SK-N-SH treated with all-trans-retinoic acid at 6 μM for 48 hours (cell line): ENCODE measurements around the gene BRD4.

Source experiments
- ARNTL ChIP-seq: fragments of 450-650 bp; formaldehyde crosslinking; IDR thresholded peaks from 2 replicates; pipeline ENCODE4 v1.5.0; 2020; ENCODE audit warnings: low read depth, mild to moderate bottlenecking, moderate library complexity, borderline replicate concordance
- ESRRG ChIP-seq: fragments of 250-450 bp; sonication (Bioruptor Pico); IDR thresholded peaks from 2 replicates; pipeline ENCODE4 v1.6.1; 2021; ENCODE audit warnings: mild to moderate bottlenecking
- ISL1 ChIP-seq: fragments of 250-450 bp; sonication (Bioruptor Pico); IDR thresholded peaks from 2 replicates; pipeline ENCODE4 v2.1.2; 2022; ENCODE audit warnings: mild to moderate bottlenecking, moderate library complexity
- OSR1 ChIP-seq: fragments of 250-450 bp; sonication (Bioruptor Pico); IDR thresholded peaks from 2 replicates; pipeline ENCODE4 v1.8.0; 2022; ENCODE audit warnings: moderate library complexity, mild to moderate bottlenecking, inconsistent platforms
- PATZ1 ChIP-seq: fragments of 250-450 bp; sonication (Bioruptor Pico); IDR thresholded peaks from 2 replicates; pipeline ENCODE4 v1.8.0; 2020; ENCODE audit warnings: mild to moderate bottlenecking, moderate library complexity, borderline replicate concordance
- PPARA ChIP-seq: fragments of 250-450 bp; sonication (Bioruptor Pico); IDR thresholded peaks from 2 replicates; pipeline ENCODE4 v1.5.0; 2020; ENCODE audit warnings: mild to moderate bottlenecking, borderline replicate concordance
- SNAI2 ChIP-seq: fragments of 250-450 bp; sonication (Bioruptor Pico); IDR thresholded peaks from 2 replicates; pipeline ENCODE4 v1.5.0; 2020; ENCODE audit warnings: mild to moderate bottlenecking, moderate library complexity
- ZNF565 ChIP-seq: fragments of 450-650 bp; formaldehyde crosslinking; conservative IDR thresholded peaks from 2 replicates; pipeline ENCODE4 v1.5.0; 2020; ENCODE audit warnings: low read depth, mild to moderate bottlenecking, moderate library complexity
- TF ChIP-seq, protein P1 (sequence below): fragments of 250-450 bp; sonication (Bioruptor Pico); IDR thresholded peaks from 2 replicates; pipeline ENCODE4 v1.5.0; 2020; ENCODE audit warnings: mild to moderate bottlenecking, moderate library complexity
- TF ChIP-seq, protein P2 (sequence below): fragments of 250-450 bp; sonication (Bioruptor Pico); IDR thresholded peaks from 2 replicates; pipeline ENCODE4 v1.5.1; 2020; ENCODE audit warnings: low read depth, mild to moderate bottlenecking, moderate library complexity

- TF ChIP-seq, protein P1, sequence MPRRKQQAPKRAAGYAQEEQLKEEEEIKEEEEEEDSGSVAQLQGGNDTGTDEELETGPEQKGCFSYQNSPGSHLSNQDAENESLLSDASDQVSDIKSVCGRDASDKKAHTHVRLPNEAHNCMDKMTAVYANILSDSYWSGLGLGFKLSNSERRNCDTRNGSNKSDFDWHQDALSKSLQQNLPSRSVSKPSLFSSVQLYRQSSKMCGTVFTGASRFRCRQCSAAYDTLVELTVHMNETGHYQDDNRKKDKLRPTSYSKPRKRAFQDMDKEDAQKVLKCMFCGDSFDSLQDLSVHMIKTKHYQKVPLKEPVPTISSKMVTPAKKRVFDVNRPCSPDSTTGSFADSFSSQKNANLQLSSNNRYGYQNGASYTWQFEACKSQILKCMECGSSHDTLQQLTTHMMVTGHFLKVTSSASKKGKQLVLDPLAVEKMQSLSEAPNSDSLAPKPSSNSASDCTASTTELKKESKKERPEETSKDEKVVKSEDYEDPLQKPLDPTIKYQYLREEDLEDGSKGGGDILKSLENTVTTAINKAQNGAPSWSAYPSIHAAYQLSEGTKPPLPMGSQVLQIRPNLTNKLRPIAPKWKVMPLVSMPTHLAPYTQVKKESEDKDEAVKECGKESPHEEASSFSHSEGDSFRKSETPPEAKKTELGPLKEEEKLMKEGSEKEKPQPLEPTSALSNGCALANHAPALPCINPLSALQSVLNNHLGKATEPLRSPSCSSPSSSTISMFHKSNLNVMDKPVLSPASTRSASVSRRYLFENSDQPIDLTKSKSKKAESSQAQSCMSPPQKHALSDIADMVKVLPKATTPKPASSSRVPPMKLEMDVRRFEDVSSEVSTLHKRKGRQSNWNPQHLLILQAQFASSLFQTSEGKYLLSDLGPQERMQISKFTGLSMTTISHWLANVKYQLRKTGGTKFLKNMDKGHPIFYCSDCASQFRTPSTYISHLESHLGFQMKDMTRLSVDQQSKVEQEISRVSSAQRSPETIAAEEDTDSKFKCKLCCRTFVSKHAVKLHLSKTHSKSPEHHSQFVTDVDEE = no peak
- TF ChIP-seq ESRRG (no peak), ZNF565 (CRISPR knock-in tag) (no peak), PATZ1 (CRISPR knock-in tag) (no peak), OSR1 (no peak), ISL1 (no peak), PPARA (CRISPR knock-in tag) (no peak), ARNTL (CRISPR knock-in tag) (no peak), SNAI2 (no peak)
- TF ChIP-seq, protein P2, sequence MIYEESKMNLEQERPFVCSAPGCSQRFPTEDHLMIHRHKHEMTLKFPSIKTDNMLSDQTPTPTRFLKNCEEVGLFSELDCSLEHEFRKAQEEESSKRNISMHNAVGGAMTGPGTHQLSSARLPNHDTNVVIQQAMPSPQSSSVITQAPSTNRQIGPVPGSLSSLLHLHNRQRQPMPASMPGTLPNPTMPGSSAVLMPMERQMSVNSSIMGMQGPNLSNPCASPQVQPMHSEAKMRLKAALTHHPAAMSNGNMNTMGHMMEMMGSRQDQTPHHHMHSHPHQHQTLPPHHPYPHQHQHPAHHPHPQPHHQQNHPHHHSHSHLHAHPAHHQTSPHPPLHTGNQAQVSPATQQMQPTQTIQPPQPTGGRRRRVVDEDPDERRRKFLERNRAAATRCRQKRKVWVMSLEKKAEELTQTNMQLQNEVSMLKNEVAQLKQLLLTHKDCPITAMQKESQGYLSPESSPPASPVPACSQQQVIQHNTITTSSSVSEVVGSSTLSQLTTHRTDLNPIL = no peak
Measured at GRCh38 chr19:15253061-15253460, 79.3 kb downstream of the BRD4 start.
